ENCODE data around the gene UBXN6.

UBXN6 gene

DNA sequence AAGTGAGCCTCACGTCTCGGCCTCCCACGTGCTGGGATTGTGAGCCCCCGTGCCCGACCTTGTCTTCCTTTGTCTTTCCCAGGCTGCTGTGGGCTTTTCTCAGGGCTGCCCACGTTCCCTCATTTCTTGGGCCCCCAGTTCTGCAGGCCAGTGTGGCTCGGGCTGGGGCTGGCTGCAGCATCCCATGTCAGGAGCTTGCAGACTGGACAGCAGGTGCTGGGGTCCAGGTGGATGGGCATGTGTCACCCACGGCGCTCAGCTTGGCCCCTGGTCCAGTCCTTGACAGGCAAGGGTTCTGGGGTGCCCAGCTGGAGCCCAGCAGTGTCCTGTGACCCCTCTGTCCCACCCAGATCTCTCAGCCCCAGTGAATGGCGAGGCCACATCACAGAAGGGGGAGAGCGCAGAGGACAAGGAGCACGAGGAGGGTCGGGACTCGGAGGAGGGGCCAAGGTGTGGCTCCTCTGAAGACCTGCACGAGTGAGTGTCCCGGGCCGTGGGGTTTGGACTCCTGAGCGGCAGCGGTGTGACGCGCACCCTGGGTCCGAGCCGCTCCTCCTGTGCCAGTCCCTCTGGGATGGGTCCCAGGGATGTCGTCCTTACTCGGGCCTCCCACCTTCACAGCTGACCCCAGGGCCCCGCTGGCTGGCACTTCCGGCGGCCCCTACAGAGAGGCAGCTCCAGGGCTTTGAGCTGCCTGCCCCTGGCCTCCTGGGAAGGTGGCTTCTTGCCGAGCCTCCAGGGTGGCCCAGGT is 43.4 kb upstream of the UBXN6 start:
- DNase-seq, result no peak
- H3K36me3 ChIP-seq (replicated peaks), result peaks cover 59% of the 10 kb centered on the region
- no peaks in the 10 kb centered on the region for H3K27me3 ChIP-seq (replicated peaks)
- in situ Hi-C loops (cut with HindIII; ENCODE audit: low pct_ligation_motif_present, low sequenced_read_pairs), result no loop called here
- TF ChIP-seq, protein P1, sequence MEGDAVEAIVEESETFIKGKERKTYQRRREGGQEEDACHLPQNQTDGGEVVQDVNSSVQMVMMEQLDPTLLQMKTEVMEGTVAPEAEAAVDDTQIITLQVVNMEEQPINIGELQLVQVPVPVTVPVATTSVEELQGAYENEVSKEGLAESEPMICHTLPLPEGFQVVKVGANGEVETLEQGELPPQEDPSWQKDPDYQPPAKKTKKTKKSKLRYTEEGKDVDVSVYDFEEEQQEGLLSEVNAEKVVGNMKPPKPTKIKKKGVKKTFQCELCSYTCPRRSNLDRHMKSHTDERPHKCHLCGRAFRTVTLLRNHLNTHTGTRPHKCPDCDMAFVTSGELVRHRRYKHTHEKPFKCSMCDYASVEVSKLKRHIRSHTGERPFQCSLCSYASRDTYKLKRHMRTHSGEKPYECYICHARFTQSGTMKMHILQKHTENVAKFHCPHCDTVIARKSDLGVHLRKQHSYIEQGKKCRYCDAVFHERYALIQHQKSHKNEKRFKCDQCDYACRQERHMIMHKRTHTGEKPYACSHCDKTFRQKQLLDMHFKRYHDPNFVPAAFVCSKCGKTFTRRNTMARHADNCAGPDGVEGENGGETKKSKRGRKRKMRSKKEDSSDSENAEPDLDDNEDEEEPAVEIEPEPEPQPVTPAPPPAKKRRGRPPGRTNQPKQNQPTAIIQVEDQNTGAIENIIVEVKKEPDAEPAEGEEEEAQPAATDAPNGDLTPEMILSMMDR (IDR thresholded peaks at IDR 0.05; ENCODE audit: low read depth, low read length, missing control alignments), result no peak
- no peak overlapping the region for H3K27ac ChIP-seq
- H3K4me3 ChIP-seq (ENCODE audit: low read depth, low read length), result no peak overlapping the region

DNA sequence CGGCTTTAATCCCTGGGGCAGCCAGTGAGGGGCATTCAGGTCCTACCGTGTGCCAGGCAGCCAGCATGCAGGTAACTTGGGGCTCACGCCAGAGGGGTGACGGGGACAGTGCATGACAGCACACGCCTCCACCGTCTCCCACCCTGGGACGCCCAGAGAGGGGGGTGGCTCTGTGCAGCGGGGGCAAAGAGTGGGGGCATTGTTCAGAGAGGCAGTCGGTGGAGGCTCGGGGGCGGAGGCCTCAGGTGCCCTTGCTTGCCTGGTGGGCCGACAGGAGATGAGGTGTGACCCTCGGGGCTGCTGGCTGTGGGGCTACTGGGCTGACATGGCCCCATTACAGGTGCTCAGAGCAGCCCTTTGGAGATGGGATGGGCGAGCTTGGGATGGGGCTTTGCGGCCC is 42.3 kb upstream of the UBXN6 start:
- no peak for DNase-seq
- TF ChIP-seq, protein P1 (IDR thresholded peaks at IDR 0.05; ENCODE audit: low read depth, low read length, missing control alignments), result no peak
- Histone ChIP-seq H3K36me3 (replicated peaks) (peaks cover 62% of the 10 kb centered on the region), H3K27ac (no peak overlapping the region), H3K4me3 (ENCODE audit: low read depth, low read length) (no peak overlapping the region), H3K27me3 (replicated peaks) (no peaks in the 10 kb centered on the region)
- in situ Hi-C loops (cut with HindIII; ENCODE audit: low pct_ligation_motif_present, low sequenced_read_pairs), result no loop called here

- no peaks in the 10 kb centered on the region for H3K27me3 ChIP-seq (replicated peaks)
- H3K4me3 ChIP-seq (ENCODE audit: low read depth, low read length), result no peak overlapping the region
- TF ChIP-seq, protein P1 (IDR thresholded peaks at IDR 0.05; ENCODE audit: low read depth, low read length, missing control alignments), result no peak
- no peak for DNase-seq
- H3K27ac ChIP-seq, result no peak overlapping the region
- peaks cover 64% of the 10 kb centered on the region for H3K36me3 ChIP-seq (replicated peaks)
- in situ Hi-C loops (cut with HindIII; ENCODE audit: low pct_ligation_motif_present, low sequenced_read_pairs), result no loop called here
Measured at GRCh38 chr19:4499318-4499717, 41.7 kb upstream of the UBXN6 start.

GRCh38 chr19:4498694-4499093 is 41.1 kb upstream of the UBXN6 start:
- Histone ChIP-seq H3K36me3 (replicated peaks) (peaks cover 70% of the 10 kb centered on the region), H3K27me3 (replicated peaks) (no peaks in the 10 kb centered on the region), H3K27ac (no peak overlapping the region), H3K4me3 (ENCODE audit: low read depth, low read length) (no peak overlapping the region)
- DNase-seq, result no peak
- in situ Hi-C loops (cut with HindIII; ENCODE audit: low pct_ligation_motif_present, low sequenced_read_pairs), result no loop called here
- TF ChIP-seq, protein P1 (IDR thresholded peaks at IDR 0.05; ENCODE audit: low read depth, low read length, missing control alignments), result no peak

GRCh38 chr19:4497770-4498389 is 40.3 kb upstream of the UBXN6 start:
- H3K36me3 ChIP-seq (replicated peaks), result peaks cover 74% of the 10 kb centered on the region

More at GRCh38 chr19:4497770-4498389, 40.3 kb upstream of the UBXN6 start:
- in situ Hi-C loops (cut with HindIII; ENCODE audit: low pct_ligation_motif_present, low sequenced_read_pairs), result no loop called here
- H3K27ac ChIP-seq, result no peak overlapping the region
- H3K4me3 ChIP-seq (ENCODE audit: low read depth, low read length), result no peak overlapping the region
- TF ChIP-seq, protein P1 (IDR thresholded peaks at IDR 0.05; ENCODE audit: low read depth, low read length, missing control alignments), result no peak
- H3K27me3 ChIP-seq (replicated peaks), result no peaks in the 10 kb centered on the region
- no peak for DNase-seq
